ENCODE measurements around the gene SKOR2.

- TF ChIP-seq CTCF (IDR thresholded peaks at IDR 0.05) (no peak), POLR2A (IDR thresholded peaks at IDR 0.05) (no peak), EP300 (IDR thresholded peaks at IDR 0.05) (no peak)
Observed at GRCh38 chr18:47253101-47253654, 1.7 kb upstream of the SKOR2 start.
